Peyer's patch (tissue), 4 donors: ENCODE data around the gene MTUS2.

Experiments
- POLR2A ChIP-seq, 2 donors: fragments of 450-650 bp; IDR thresholded peaks; one replicate each; pipeline ENCODE4 v1.5.1; 2017; ENCODE audit warnings: antibody characterized with exemption in 2 of 2, mild to moderate bottlenecking in 2 of 2, moderate library complexity in 2 of 2
- TF ChIP-seq, protein P1 (sequence below), 6 experiments: fragments of 450-650 bp in 4 of 6; fragments of 200-600 bp in 2 of 6; sonication (generic) in 1 of 6; IDR thresholded peaks; one replicate each; pipeline ENCODE4 v1.5.1; 2017 to 2019; ENCODE audit warnings: antibody characterized with exemption in 6 of 6, mild to moderate bottlenecking in 3 of 6, moderate library complexity in 1 of 6

DNA sequence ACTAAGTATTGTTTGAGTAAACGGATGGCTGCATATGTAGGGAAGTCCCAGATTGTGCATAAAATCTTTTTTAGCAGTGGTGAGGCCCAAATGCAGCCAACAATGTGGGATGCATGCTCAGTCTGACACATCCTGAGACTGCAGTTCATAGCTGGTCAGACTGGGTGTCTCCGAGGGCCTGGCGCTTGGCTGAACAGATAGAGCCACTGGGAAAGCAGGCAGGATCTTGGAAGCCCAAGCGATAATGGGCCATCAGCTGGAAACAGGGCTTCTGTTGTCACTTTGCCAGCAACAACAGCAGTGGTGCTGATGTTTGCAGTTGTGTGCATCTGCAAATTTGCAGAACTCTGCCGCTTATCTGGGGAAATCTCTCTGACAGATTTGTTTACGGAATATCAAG is 36.1 kb downstream of the MTUS2 start:
- TF ChIP-seq, protein P1, sequence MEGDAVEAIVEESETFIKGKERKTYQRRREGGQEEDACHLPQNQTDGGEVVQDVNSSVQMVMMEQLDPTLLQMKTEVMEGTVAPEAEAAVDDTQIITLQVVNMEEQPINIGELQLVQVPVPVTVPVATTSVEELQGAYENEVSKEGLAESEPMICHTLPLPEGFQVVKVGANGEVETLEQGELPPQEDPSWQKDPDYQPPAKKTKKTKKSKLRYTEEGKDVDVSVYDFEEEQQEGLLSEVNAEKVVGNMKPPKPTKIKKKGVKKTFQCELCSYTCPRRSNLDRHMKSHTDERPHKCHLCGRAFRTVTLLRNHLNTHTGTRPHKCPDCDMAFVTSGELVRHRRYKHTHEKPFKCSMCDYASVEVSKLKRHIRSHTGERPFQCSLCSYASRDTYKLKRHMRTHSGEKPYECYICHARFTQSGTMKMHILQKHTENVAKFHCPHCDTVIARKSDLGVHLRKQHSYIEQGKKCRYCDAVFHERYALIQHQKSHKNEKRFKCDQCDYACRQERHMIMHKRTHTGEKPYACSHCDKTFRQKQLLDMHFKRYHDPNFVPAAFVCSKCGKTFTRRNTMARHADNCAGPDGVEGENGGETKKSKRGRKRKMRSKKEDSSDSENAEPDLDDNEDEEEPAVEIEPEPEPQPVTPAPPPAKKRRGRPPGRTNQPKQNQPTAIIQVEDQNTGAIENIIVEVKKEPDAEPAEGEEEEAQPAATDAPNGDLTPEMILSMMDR (IDR thresholded peaks at IDR 0.05) = no peak
- no peak for TF ChIP-seq POLR2A (IDR thresholded peaks at IDR 0.05)
